Suprapubic skin (tissue), 3 donors: Measurements from ENCODE around the gene NMT2.

Source experiments
- POLR2A ChIP-seq, 2 donors: fragments of 450-650 bp; IDR thresholded peaks; one replicate each; pipeline ENCODE4 v1.6.1; 2017; ENCODE audit warnings: antibody characterized with exemption in 2 of 2, mild to moderate bottlenecking in 2 of 2, moderate library complexity in 2 of 2
- TF ChIP-seq, protein P1 (sequence below), 2 donors: fragments of 200-600 bp in 1 of 2; fragments of 450-650 bp in 1 of 2; sonication (generic) in 1 of 2; IDR thresholded peaks; one replicate each; pipeline ENCODE4 v1.5.1; 2016 to 2019; ENCODE audit warnings: antibody characterized with exemption in 2 of 2, mild to moderate bottlenecking in 1 of 2, moderate library complexity in 1 of 2

DNA sequence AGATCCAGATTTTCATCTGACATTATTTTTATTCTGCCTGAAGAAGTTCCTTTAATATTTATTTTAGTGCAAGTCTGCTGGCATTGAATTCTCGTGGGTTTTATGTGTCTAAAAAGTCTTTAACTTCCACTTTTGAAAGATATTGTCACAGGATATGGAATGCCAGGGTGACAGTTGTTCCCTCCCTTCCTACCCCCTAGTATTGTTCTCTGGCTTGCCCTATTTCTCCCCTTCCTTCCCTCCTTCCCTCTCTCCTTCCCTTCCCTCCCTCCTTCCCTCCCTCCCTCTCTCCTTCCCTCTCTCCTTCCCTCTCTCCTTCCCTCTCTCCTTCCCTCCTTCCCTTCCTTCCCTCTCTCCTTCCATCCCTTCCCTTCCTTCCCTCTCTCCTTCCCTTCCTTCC, 109.8 kb downstream of the NMT2 start:
- TF ChIP-seq, protein P1, sequence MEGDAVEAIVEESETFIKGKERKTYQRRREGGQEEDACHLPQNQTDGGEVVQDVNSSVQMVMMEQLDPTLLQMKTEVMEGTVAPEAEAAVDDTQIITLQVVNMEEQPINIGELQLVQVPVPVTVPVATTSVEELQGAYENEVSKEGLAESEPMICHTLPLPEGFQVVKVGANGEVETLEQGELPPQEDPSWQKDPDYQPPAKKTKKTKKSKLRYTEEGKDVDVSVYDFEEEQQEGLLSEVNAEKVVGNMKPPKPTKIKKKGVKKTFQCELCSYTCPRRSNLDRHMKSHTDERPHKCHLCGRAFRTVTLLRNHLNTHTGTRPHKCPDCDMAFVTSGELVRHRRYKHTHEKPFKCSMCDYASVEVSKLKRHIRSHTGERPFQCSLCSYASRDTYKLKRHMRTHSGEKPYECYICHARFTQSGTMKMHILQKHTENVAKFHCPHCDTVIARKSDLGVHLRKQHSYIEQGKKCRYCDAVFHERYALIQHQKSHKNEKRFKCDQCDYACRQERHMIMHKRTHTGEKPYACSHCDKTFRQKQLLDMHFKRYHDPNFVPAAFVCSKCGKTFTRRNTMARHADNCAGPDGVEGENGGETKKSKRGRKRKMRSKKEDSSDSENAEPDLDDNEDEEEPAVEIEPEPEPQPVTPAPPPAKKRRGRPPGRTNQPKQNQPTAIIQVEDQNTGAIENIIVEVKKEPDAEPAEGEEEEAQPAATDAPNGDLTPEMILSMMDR (IDR thresholded peaks at IDR 0.05) = no peak
- no peak for TF ChIP-seq POLR2A (IDR thresholded peaks at IDR 0.05)
